Activated CD4-positive, alpha-beta memory T cell treated with anti-CD3 and anti-CD28 coated beads for 36 hours (primary cell): ENCODE measurements around the gene TMEM19. TPM values are rescaled to one million over a fixed set of nuclear protein-coding genes. Genes with fewer than 3 reads are reported as not detected.
A peak's percentile ranks its signal among the peaks of the same experiment; 100 is the strongest.

ENCODE experiments used
- CTCF ChIA-PET: fragments of 350-600 bp; sonication (Branson Sonifier 250); formaldehyde crosslinking; loops from one replicate; lab custom pipeline; 2021; ENCODE audit warnings: antibody characterized with exemption, inconsistent platforms; lab: Charles Lee
- POLR2A ChIA-PET: fragments of 350-600 bp; sonication (Branson Sonifier 250); formaldehyde crosslinking; loops from one replicate; lab custom pipeline; 2021; ENCODE audit warnings: antibody characterized with exemption; lab: Charles Lee
- DNase-seq: peaks from one replicate; pipeline ENCODE4 v3.0.0-alpha.2; 2020
- H3K27ac Mint-ChIP-seq: one replicate; pipeline ENCODE4 v1.8.0; 2021; ENCODE audit warnings: mixed read lengths
- H3K27me3 Mint-ChIP-seq: one replicate; pipeline ENCODE4 v1.8.0; 2021; ENCODE audit warnings: mixed read lengths
- H3K36me3 Mint-ChIP-seq: one replicate; pipeline ENCODE4 v1.8.0; 2021; ENCODE audit warnings: mixed read lengths
- H3K4me1 Mint-ChIP-seq: one replicate; pipeline ENCODE4 v1.8.0; 2021; ENCODE audit warnings: low read depth, mixed read lengths
- H3K4me3 Mint-ChIP-seq: one replicate; pipeline ENCODE4 v1.8.0; 2021; ENCODE audit warnings: mild to moderate bottlenecking, mixed read lengths
- H3K9me3 Mint-ChIP-seq: one replicate; pipeline ENCODE4 v1.8.0; 2021; ENCODE audit warnings: mixed read lengths
- intact Hi-C: fragments of 100-400 bp; cut with micrococcal nuclease; formaldehyde crosslinking; loops from one replicate; pipeline ENCODE4 v1.15.1; 2023
- total RNA-seq, 2 experiments: library from RNA; stranded (reverse); gene quantifications; one replicate each; pipeline ENCODE4 v1.2.3, GENCODE V29; 2021

TMEM19 gene
- total RNA-seq, 2 experiments from 2014 or later: 10.8 to 11.7 TPM

GRCh38 chr12:71652656-71653055 is 33.2 kb upstream of the TMEM19 start:
- intact Hi-C loops: loop anchor here (1.0 kb wide), 1 partner anchor 10 kb away; no protein-coding TSS in a partner anchor
- no peak overlapping the region for H3K27ac Mint-ChIP-seq
- CTCF ChIA-PET: interaction anchor here (1.4 kb wide), 1 partner anchor 16 kb away, joined by 4 read pairs; no protein-coding TSS in a partner anchor
- H3K4me3 Mint-ChIP-seq: no peak overlapping the region
- POLR2A ChIA-PET: interaction anchor here (1.3 kb wide), 1 partner anchor 10 kb away, joined by 3 read pairs; no protein-coding TSS in a partner anchor
- peaks cover 17% of the 10 kb centered on the region for H3K36me3 Mint-ChIP-seq
- DNase-seq: no peak
- H3K27me3 Mint-ChIP-seq: no peaks in the 10 kb centered on the region
- peaks cover 42% of the 10 kb centered on the region for H3K4me1 Mint-ChIP-seq
- no peaks in the 10 kb centered on the region for H3K9me3 Mint-ChIP-seq

- intact Hi-C loops: loop anchor here (1.0 kb wide), 1 partner anchor 9 kb away; no protein-coding TSS in a partner anchor
- Mint-ChIP-seq H3K4me1 (peaks cover 41% of the 10 kb centered on the region), H3K9me3 (no peaks in the 10 kb centered on the region), H3K27me3 (no peaks in the 10 kb centered on the region), H3K27ac (no peak overlapping the region), H3K36me3 (peaks cover 19% of the 10 kb centered on the region), H3K4me3 (no peak overlapping the region)
- ChIA-PET CTCF (interaction anchor here (1.4 kb wide), 1 partner anchor 17 kb away, joined by 4 read pairs; no protein-coding TSS in a partner anchor), POLR2A (interaction anchor here (1.3 kb wide), 1 partner anchor 9 kb away, joined by 3 read pairs; no protein-coding TSS in a partner anchor)
- no peak for DNase-seq
Measured at GRCh38 chr12:71653137-71653536, 32.7 kb upstream of the TMEM19 start.

GRCh38 chr12:71654200-71654599 is 31.7 kb upstream of the TMEM19 start:
- no peaks in the 10 kb centered on the region for H3K9me3 Mint-ChIP-seq
- peaks cover 27% of the 10 kb centered on the region for H3K36me3 Mint-ChIP-seq
- CTCF ChIA-PET: no interaction called here
- H3K27ac Mint-ChIP-seq: no peak overlapping the region
- peaks cover 44% of the 10 kb centered on the region for H3K4me1 Mint-ChIP-seq
- POLR2A ChIA-PET: interaction anchor here (1.0 kb wide), 1 partner anchor 9 kb away, joined by 3 read pairs; no protein-coding TSS in a partner anchor
- H3K27me3 Mint-ChIP-seq: no peaks in the 10 kb centered on the region
- no peak for DNase-seq
- no peak overlapping the region for H3K4me3 Mint-ChIP-seq
- intact Hi-C loops: no loop called here

GRCh38 chr12:71655495-71655894 is 30.4 kb upstream of the TMEM19 start:
- Mint-ChIP-seq H3K36me3 (peaks cover 33% of the 10 kb centered on the region), H3K9me3 (no peaks in the 10 kb centered on the region), H3K4me1 (peaks cover 49% of the 10 kb centered on the region), H3K4me3 (peak overlapping the region; percentile 53), H3K27me3 (no peaks in the 10 kb centered on the region), H3K27ac (peak overlapping the region; percentile 59)
- intact Hi-C loops: loop anchor here (5.0 kb wide), 1 partner anchor 33 kb away; no protein-coding TSS in a partner anchor
- DNase-seq: no peak
- CTCF ChIA-PET: interaction anchor here (0.7 to 1.4 kb wide), 2 partner anchors 13 to 92 kb away, joined by 3 to 4 read pairs; no protein-coding TSS in a partner anchor
- POLR2A ChIA-PET: no interaction called here

- POLR2A ChIA-PET: no interaction called here
- H3K4me1 Mint-ChIP-seq: peaks cover 49% of the 10 kb centered on the region
- CTCF ChIA-PET: interaction anchor here (0.7 to 1.4 kb wide), 2 partner anchors 13 to 91 kb away, joined by 3 to 4 read pairs; no protein-coding TSS in a partner anchor
- no peaks in the 10 kb centered on the region for H3K9me3 Mint-ChIP-seq
- peak overlapping the region; percentile 53 for H3K4me3 Mint-ChIP-seq
- intact Hi-C loops: loop anchor here (5.0 kb wide), 1 partner anchor 34 kb away; no protein-coding TSS in a partner anchor
- H3K27me3 Mint-ChIP-seq: no peaks in the 10 kb centered on the region
- peak overlapping the region; percentile 59 for H3K27ac Mint-ChIP-seq
- DNase-seq: no peak
- H3K36me3 Mint-ChIP-seq: peaks cover 33% of the 10 kb centered on the region
Measured at GRCh38 chr12:71655907-71656306, 30.0 kb upstream of the TMEM19 start.

GRCh38 chr12:71656740-71657139 is 29.1 kb upstream of the TMEM19 start:
- no peaks in the 10 kb centered on the region for H3K9me3 Mint-ChIP-seq
- ChIA-PET CTCF (interaction anchor here (1.4 to 1.8 kb wide), 2 partner anchors 20 to 91 kb away, joined by 4 to 6 read pairs; no protein-coding TSS in a partner anchor), POLR2A (no interaction called here)
- no peaks in the 10 kb centered on the region for H3K27me3 Mint-ChIP-seq
- no peak overlapping the region for H3K27ac Mint-ChIP-seq
- DNase-seq: no peak
- no peak overlapping the region for H3K4me3 Mint-ChIP-seq
- peaks cover 36% of the 10 kb centered on the region for H3K36me3 Mint-ChIP-seq
- intact Hi-C loops: loop anchor here (5.0 kb wide), 1 partner anchor 34 kb away; no protein-coding TSS in a partner anchor
- H3K4me1 Mint-ChIP-seq: peaks cover 52% of the 10 kb centered on the region

- Mint-ChIP-seq H3K36me3 (peaks cover 50% of the 10 kb centered on the region), H3K4me1 (peaks cover 43% of the 10 kb centered on the region), H3K27ac (peak overlapping the region; percentile 100), H3K9me3 (no peaks in the 10 kb centered on the region), H3K27me3 (no peaks in the 10 kb centered on the region), H3K4me3 (peak overlapping the region; percentile 97)
- ChIA-PET POLR2A (interaction anchor here (0.8 to 5.9 kb wide), 9 partner anchors 9 to 178 kb away, joined by 3 to 132 read pairs (median 12); partner anchors contain the start of genes RAB21, TBC1D15 and TMEM19), CTCF (interaction anchor here (1.4 to 5.4 kb wide), 5 partner anchors 17 to 85 kb away, joined by 3 to 50 read pairs (median 26); partner anchors contain the start of gene TMEM19)
- no peak for DNase-seq
- intact Hi-C loops: loop anchor here (1.0 to 10.0 kb wide), 4 partner anchors 9 to 273 kb away; partner anchors contain the start of genes RAB21 and TPH2
Measured at GRCh38 chr12:71661977-71662530, 23.8 kb upstream of the TMEM19 start.

GRCh38 chr12:71662849-71663560 is 22.9 kb upstream of the TMEM19 start:
- H3K27ac Mint-ChIP-seq: peak overlapping the region; percentile 100
- CTCF ChIA-PET: interaction anchor here (0.9 to 5.4 kb wide), 7 partner anchors 12 to 92 kb away, joined by 3 to 50 read pairs (median 18); partner anchors contain the start of genes RAB21 and TMEM19
- H3K4me1 Mint-ChIP-seq: peaks cover 44% of the 10 kb centered on the region
- no peaks in the 10 kb centered on the region for H3K27me3 Mint-ChIP-seq
- DNase-seq: peak; percentile 87
- peaks cover 50% of the 10 kb centered on the region for H3K36me3 Mint-ChIP-seq
- intact Hi-C loops: loop anchor here (1.0 to 10.0 kb wide), 5 partner anchors 10 to 272 kb away; partner anchors contain the start of genes RAB21, TBC1D15 and TPH2
- POLR2A ChIA-PET: interaction anchor here (0.8 to 5.9 kb wide), 16 partner anchors 9 to 177 kb away, joined by 3 to 132 read pairs (median 6); partner anchors contain the start of genes RAB21, TBC1D15 and TMEM19
- H3K4me3 Mint-ChIP-seq: peak overlapping the region; percentile 97
- H3K9me3 Mint-ChIP-seq: no peaks in the 10 kb centered on the region

- H3K27me3 Mint-ChIP-seq: no peaks in the 10 kb centered on the region
Measured at GRCh38 chr12:71663561-71664410, 22.1 kb upstream of the TMEM19 start, which contains the start of the genes THAP2 and ZFC3H1. Gene THAP2 (plus strand): TSS chr12:71664301. CDS start chr12:71664510, 209 bp downstream. Gene ZFC3H1 (minus strand): TSS chr12:71663848. CDS start chr12:71663610, 238 bp downstream.

GRCh38 chr12:71664411-71665089 is 21.3 kb upstream of the TMEM19 start:
- intact Hi-C loops: loop anchor here (1.0 to 10.0 kb wide), 4 partner anchors 22 to 1422 kb away; partner anchors contain the start of genes CNOT2, TMEM19 and TPH2
- peaks cover 38% of the 10 kb centered on the region for H3K36me3 Mint-ChIP-seq

More at GRCh38 chr12:71663561-71664410, 22.1 kb upstream of the TMEM19 start, which contains the start of the genes THAP2 and ZFC3H1:
- Mint-ChIP-seq H3K36me3 (peaks cover 46% of the 10 kb centered on the region), H3K9me3 (no peaks in the 10 kb centered on the region), H3K27ac (peak within 1 kb of the TSS; percentile 100), H3K4me3 (peak within 1 kb of the TSS; percentile 97), H3K4me1 (peaks cover 39% of the 10 kb centered on the region)
- intact Hi-C loops: loop anchor here (1.0 to 10.0 kb wide), 5 partner anchors 23 to 1421 kb away; partner anchors contain the start of genes CNOT2, TBC1D15, TMEM19 and TPH2
- ChIA-PET POLR2A (interaction anchor here (0.8 to 5.9 kb wide), 15 partner anchors 8 to 176 kb away, joined by 3 to 132 read pairs (median 6); partner anchors contain the start of genes RAB21, TBC1D15 and TMEM19), CTCF (interaction anchor here (0.7 to 5.4 kb wide), 7 partner anchors 11 to 91 kb away, joined by 3 to 50 read pairs (median 18); partner anchors contain the start of genes RAB21 and TMEM19)
- peak; percentile 94 for DNase-seq

More at GRCh38 chr12:71664411-71665089, 21.3 kb upstream of the TMEM19 start:
- Mint-ChIP-seq H3K4me3 (peak overlapping the region; percentile 97), H3K27me3 (no peaks in the 10 kb centered on the region), H3K4me1 (peaks cover 31% of the 10 kb centered on the region), H3K9me3 (no peaks in the 10 kb centered on the region), H3K27ac (peak overlapping the region; percentile 100)
- POLR2A ChIA-PET: interaction anchor here (0.6 to 5.9 kb wide), 10 partner anchors 11 to 176 kb away, joined by 3 to 132 read pairs (median 10); partner anchors contain the start of genes RAB21, TBC1D15 and TMEM19
- DNase-seq: no peak
- CTCF ChIA-PET: interaction anchor here (0.7 to 5.4 kb wide), 5 partner anchors 21 to 91 kb away, joined by 3 to 50 read pairs (median 26); partner anchors contain the start of genes RAB21 and TMEM19
